ENCODE results near the gene VSTM2L.

- TF ChIP-seq POLR2A (IDR thresholded peaks at IDR 0.05; ENCODE audit: low read depth) (no peak), CTCF (IDR thresholded peaks at IDR 0.05) (no peak), EP300 (IDR thresholded peaks at IDR 0.05) (no peak)
Measured at GRCh38 chr20:37983286-37983685, 80.4 kb downstream of the VSTM2L start.
